Neural cell (in vitro differentiated cells): ENCODE results near the gene USP2. TPM values are rescaled to one million over a fixed set of nuclear protein-coding genes. Genes with fewer than 3 reads are reported as not detected.

Experiments used
- H2AFZ ChIP-seq: fragments of 200-600, 300-800 bp; sonication (generic), shearing (Covaris generic); 2 replicates; pipeline ENCODE4 v1.6.0; 2014; ENCODE audit warnings: low read depth, mild to moderate bottlenecking, antibody characterized with exemption, low read length, moderate library complexity
- H3F3A ChIP-seq: fragments of 200-600 bp; shearing (Covaris generic); 2 replicates; pipeline ENCODE4 v1.6.1; 2016; ENCODE audit warnings: mild to moderate bottlenecking, moderate library complexity, mixed read lengths, antibody characterized with exemption, low read length; ENCODE audit not compliant: insufficient read depth, poor library complexity, severe bottlenecking
- H3K27ac ChIP-seq: fragments of 200-600, 300-800 bp; sonication (generic), shearing (Covaris generic); 2 replicates; pipeline ENCODE4 v1.5.1; 2014; ENCODE audit warnings: mild to moderate bottlenecking, low read length, moderate library complexity
- H3K27me3 ChIP-seq: fragments of 300-800, 200-600 bp; sonication (generic), shearing (Covaris generic); 2 replicates; pipeline ENCODE4 v1.6.0; 2014; ENCODE audit warnings: mild to moderate bottlenecking, low read depth, low read length, moderate library complexity; ENCODE audit not compliant: insufficient read depth
- H3K36me3 ChIP-seq: fragments of 300-800, 200-600 bp; sonication (generic), shearing (Covaris generic); 2 replicates; pipeline ENCODE4 v1.5.1; 2014; ENCODE audit warnings: mild to moderate bottlenecking, antibody characterized with exemption, low read length, moderate library complexity; ENCODE audit not compliant: insufficient read depth
- H3K4me2 ChIP-seq: fragments of 300-800, 200-600 bp; sonication (generic), shearing (Covaris generic); 2 replicates; pipeline ENCODE4 v1.6.0; 2014; ENCODE audit warnings: mild to moderate bottlenecking, low read length
- H3K4me3 ChIP-seq: fragments of 300-800, 200-600 bp; sonication (generic), shearing (Covaris generic); 2 replicates; pipeline ENCODE4 v1.5.1; 2014; ENCODE audit warnings: mild to moderate bottlenecking, low read length, moderate library complexity
- H3K79me2 ChIP-seq: fragments of 200-600 bp; shearing (Covaris generic); replicated peaks from 2 replicates; pipeline ENCODE4 v1.6.0; 2014; ENCODE audit warnings: mild to moderate bottlenecking, low read length, moderate library complexity; ENCODE audit not compliant: insufficient read depth
- H3K9ac ChIP-seq: fragments of 300-800, 200-600 bp; sonication (generic), shearing (Covaris generic); 2 replicates; pipeline ENCODE4 v1.6.1; 2016; ENCODE audit warnings: mild to moderate bottlenecking, low read length, mixed read lengths
- H3K9me2 ChIP-seq: fragments of 200-600 bp; shearing (Covaris generic); 2 replicates; pipeline ENCODE4 v1.6.1; 2016; ENCODE audit warnings: mild to moderate bottlenecking, low read length, mixed read lengths; ENCODE audit not compliant: insufficient read depth
- H3K9me3 ChIP-seq: fragments of 200-600, 300-800 bp; sonication (generic), shearing (Covaris generic); 2 replicates; pipeline ENCODE4 v1.6.1; 2016; ENCODE audit warnings: mild to moderate bottlenecking, mixed run types, low read length, moderate library complexity, mixed read lengths
- H4K20me1 ChIP-seq: fragments of 200-600 bp; shearing (Covaris generic); 2 replicates; pipeline ENCODE4 v1.6.1; 2016; ENCODE audit warnings: mild to moderate bottlenecking, mixed run types; ENCODE audit not compliant: insufficient read depth
- CTCF ChIP-seq: fragments of 450-650 bp; IDR thresholded peaks from 2 replicates; pipeline ENCODE4 v1.5.1; 2014; ENCODE audit warnings: antibody characterized with exemption, mild to moderate bottlenecking, moderate library complexity; ENCODE audit not compliant: poor library complexity, severe bottlenecking
- EP300 ChIP-seq: fragments of 450-650 bp; conservative IDR thresholded peaks from 2 replicates; pipeline ENCODE4 v1.6.1; 2014; ENCODE audit warnings: antibody characterized with exemption, mild to moderate bottlenecking, moderate library complexity; ENCODE audit not compliant: poor library complexity, severe bottlenecking
- EZH2 ChIP-seq: fragments of 200-600, 300-800 bp; shearing (Covaris generic), sonication (generic); IDR thresholded peaks from 2 replicates; pipeline ENCODE4 v1.6.1; 2014; ENCODE audit warnings: antibody characterized with exemption, low read length, borderline replicate concordance, mild to moderate bottlenecking; ENCODE audit not compliant: insufficient read depth, poor library complexity, severe bottlenecking
- MXI1 ChIP-seq: fragments of 450-650 bp; conservative IDR thresholded peaks from 2 replicates; pipeline ENCODE4 v1.6.1; 2014; ENCODE audit warnings: antibody characterized with exemption, mild to moderate bottlenecking; ENCODE audit not compliant: poor library complexity, severe bottlenecking
- POLR2AphosphoS5 ChIP-seq: IDR thresholded peaks from 2 replicates; pipeline ENCODE4 v1.6.1; 2012
- RAD21 ChIP-seq: fragments of 450-650 bp; conservative IDR thresholded peaks from 2 replicates; pipeline ENCODE4 v1.6.1; 2014; ENCODE audit warnings: antibody characterized with exemption, mild to moderate bottlenecking, moderate library complexity
- REST ChIP-seq: IDR thresholded peaks from 2 replicates; pipeline ENCODE4 v1.6.1; 2012; ENCODE audit warnings: borderline replicate concordance
- SMC3 ChIP-seq: fragments of 450-650 bp; conservative IDR thresholded peaks from 2 replicates; pipeline ENCODE4 v1.6.1; 2014; ENCODE audit warnings: antibody characterized with exemption, mild to moderate bottlenecking, moderate library complexity; ENCODE audit not compliant: poor library complexity
- TAF1 ChIP-seq: IDR thresholded peaks from 2 replicates; pipeline ENCODE4 v1.6.1; 2012; ENCODE audit warnings: low read depth
- polyA plus RNA-seq: library from polyadenylated mRNA; depleted of rRNA; stranded (reverse); fragments of >200 nt; gene quantifications from 2 replicates; pipeline ENCODE4 v1.2.3, GENCODE V29; 2014

USP2 gene
- polyA plus RNA-seq, 1 donor from 2014 or later, result 0.59 TPM

- peak; percentile 15 for TF ChIP-seq RAD21
Observed at GRCh38 chr11:119334174-119334930, 47.1 kb downstream of the USP2 start, which contains the start of gene RNF26 (continued).

DNA sequence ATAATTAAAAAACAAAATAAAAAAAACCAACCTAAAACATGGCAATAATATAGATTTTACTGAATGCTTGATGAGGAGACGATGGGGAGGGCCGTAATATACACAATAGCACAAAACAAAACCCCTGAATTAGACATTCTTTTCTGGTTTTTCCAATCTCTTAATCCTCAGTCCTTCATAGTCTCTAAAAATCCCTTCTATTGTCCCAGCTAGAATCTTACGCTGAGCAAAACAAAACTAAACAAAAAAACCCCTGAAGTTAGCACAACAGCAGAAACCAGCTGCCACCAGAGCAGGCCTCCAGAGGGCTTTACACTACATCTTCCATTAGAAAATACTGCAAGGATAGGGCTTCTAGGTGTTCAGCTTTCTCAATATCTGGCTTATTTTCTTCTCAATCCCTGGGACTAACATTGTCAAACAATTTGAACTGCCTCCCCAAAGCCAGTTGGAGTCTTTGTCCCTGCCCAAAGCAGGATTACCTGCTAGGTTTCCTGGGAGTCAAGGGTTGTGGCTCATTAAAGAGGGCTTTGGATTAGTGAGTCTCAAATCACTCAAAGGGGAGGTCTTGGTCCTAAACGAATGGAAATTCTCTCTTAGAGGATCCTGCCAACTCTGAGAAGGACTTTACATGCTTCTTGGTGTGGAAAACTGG, 49.3 kb downstream of the USP2 start:
- no peak overlapping the region for H3K27ac ChIP-seq
- no peak overlapping the region for H3K4me2 ChIP-seq
- H3F3A ChIP-seq, result no peaks in the 10 kb centered on the region
- H2AFZ ChIP-seq, result no peak overlapping the region
- H3K9me3 ChIP-seq, result no peaks in the 10 kb centered on the region
- no peaks in the 10 kb centered on the region for H3K27me3 ChIP-seq
- H3K36me3 ChIP-seq, result no peaks in the 10 kb centered on the region
- no peaks in the 10 kb centered on the region for H3K9me2 ChIP-seq
- no peak overlapping the region for H3K4me3 ChIP-seq
- no peak overlapping the region for H3K9ac ChIP-seq
- H3K79me2 ChIP-seq, result peaks cover 6% of the 10 kb centered on the region
- no peak for TF ChIP-seq EZH2
- TF ChIP-seq RAD21, result no peak
- TF ChIP-seq EP300, result no peak
- no peak for TF ChIP-seq TAF1
- TF ChIP-seq REST, result no peak
- no peak for TF ChIP-seq SMC3
- no peak for TF ChIP-seq POLR2AphosphoS5
- TF ChIP-seq MXI1, result no peak
- no peak for TF ChIP-seq CTCF
- no peaks in the 10 kb centered on the region for H4K20me1 ChIP-seq

DNA sequence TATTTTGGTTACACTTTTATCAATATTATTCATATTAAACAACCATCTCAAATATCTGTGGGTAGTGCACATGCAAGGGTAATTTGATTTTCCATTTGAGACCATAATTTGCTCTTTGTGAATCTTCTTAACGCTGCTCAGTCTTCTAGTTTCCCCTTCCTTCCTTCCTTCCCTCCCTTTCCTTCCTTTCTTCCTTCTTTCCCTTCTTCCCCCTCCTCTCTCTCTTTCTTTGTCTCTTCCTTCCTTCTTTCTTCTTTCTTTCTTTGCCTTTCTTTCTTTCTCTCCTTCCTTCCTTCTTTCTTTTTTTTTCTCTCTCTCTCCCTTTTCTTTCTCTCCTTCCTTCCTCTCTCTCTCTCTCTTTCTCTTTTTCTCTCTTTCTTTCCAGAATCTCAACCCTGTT, 51.3 kb downstream of the USP2 start:
- Histone ChIP-seq H4K20me1 (no peaks in the 10 kb centered on the region), H2AFZ (no peak overlapping the region), H3K9ac (no peak overlapping the region), H3F3A (no peaks in the 10 kb centered on the region), H3K79me2 (peaks cover 6% of the 10 kb centered on the region), H3K4me2 (no peak overlapping the region), H3K27ac (no peak overlapping the region), H3K9me3 (no peaks in the 10 kb centered on the region), H3K4me3 (no peak overlapping the region), H3K9me2 (no peaks in the 10 kb centered on the region), H3K36me3 (no peaks in the 10 kb centered on the region), H3K27me3 (no peaks in the 10 kb centered on the region)
- TF ChIP-seq POLR2AphosphoS5, result no peak
- no peak for TF ChIP-seq RAD21
- TF ChIP-seq TAF1, result no peak
- TF ChIP-seq REST, result no peak
- no peak for TF ChIP-seq SMC3
- no peak for TF ChIP-seq MXI1
- no peak for TF ChIP-seq EZH2
- TF ChIP-seq CTCF, result no peak
- TF ChIP-seq EP300, result no peak
